ENCODE measurements around the gene MIS18BP1.
"Not testable (repeated sequence)": the region's sequence is repeated elsewhere in the genome, so short reads cannot be mapped to it uniquely, and the experiment has no call there.

MIS18BP1 gene

DNA sequence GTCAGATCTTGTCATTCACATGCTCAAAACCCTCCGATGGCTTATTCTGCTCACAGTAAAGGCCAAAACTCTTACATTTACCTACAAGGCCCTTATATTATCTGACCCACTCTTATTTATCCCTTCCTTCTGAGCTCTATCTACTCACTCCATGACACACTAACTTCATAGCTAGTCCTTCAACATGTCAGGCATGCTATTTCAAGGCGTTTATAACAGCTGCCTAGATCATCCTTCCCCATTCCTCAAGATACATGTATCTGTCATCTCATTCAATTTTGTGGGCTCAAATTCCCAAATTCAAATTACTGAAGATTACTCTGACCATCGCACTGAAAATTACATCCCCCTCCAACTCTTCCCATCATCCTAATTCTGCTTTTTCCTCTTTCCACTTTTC is 6.9 kb downstream of the MIS18BP1 start:
- DNase-seq (ENCODE audit: low read depth), result no peak

DNA sequence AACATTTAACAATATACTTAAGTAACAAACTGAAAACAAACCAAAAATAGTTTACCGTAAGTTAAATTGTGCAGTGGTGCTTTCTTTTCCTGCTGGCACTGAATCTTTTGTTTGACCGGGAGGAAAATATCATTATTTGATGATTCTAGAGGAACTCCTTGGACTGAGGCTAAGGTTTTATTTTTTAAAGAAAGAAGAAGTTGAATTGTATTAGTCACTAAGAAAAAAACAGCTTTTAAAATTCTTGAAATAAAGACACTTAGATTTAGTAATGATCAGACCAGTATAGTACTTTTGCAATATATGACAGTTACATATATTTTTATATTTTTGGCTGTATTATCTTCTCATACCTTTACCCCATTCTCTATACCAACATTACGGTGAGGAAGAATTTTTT is 10.3 kb downstream of the MIS18BP1 start:
- DNase-seq (ENCODE audit: low read depth), result no peak

DNA sequence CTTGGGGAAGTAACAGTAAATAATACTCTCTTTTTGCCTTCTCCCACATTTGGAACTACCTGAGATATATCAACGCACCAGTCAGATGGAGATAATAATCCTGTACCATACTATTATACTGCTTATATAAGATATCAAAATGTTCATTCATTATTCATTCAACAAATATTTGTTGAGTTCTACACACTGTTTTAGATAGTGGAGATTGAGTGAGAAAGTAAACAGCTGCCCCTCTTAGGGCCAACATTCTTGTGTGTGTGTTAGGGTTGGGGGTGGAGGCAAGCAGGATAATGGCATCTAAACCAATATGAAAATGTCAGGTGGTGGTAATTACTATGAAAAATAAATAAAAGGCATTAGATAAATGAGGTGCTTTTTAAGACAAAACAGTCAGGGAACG is 14.0 kb downstream of the MIS18BP1 start:
- DNase-seq (ENCODE audit: low read depth), result no peak

DNA sequence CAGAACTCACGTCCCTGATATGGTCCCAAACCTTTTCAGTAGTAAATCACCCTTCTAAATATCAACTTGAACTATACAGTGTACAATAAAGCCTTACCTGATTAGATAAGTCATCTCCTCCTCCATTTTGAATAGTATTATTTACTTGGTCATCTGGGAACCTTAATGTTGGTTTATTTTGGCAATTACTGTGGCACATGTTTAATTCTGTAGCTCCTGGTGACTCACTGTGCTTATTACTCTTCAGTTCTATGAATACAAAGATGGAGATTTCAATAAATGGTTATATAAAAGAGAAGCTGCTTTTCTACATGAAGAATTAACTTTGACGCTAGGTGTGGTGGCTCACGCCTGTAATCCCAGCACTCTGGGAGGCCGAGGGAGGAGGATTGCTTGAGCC is 25.4 kb downstream of the MIS18BP1 start:
- DNase-seq (ENCODE audit: low read depth), result no peak

DNA sequence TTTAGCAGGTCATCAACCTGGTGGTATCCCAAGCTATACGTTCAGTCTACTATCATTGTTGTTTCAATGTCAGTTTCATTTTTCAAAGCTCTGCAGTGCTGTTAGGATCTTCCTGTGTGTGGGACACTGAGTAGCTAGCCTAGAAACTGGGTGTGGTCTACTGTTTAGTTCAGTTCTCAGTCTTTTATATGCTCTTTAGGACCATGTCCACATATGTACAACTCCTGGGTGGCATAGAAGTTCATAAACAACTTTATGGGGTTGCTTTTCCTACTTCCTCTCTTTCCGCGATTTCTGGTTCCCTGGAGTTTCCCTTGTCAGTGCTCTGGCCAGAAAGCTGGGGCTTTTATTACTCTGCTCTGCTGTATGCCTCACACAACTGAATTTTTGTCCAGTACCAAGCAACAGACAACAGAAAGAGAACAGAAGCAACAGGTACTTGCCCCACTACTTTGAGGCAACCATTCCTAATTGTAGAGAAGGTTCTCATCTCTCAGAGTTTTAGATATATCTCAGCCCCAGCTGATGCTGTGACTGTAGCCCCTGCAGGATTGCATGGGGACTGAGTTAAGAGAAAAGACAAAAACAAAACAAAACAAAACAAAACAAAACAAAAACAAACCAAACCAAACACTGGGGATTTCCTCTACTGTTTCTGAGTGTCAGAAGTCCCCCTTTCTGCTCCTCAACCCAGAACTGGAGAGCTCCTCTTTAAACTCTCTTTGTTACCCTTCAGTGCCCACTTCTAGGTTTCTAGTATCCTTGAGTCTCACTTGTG is 30.3 kb downstream of the MIS18BP1 start:
- no peak for DNase-seq (ENCODE audit: low read depth)

DNA sequence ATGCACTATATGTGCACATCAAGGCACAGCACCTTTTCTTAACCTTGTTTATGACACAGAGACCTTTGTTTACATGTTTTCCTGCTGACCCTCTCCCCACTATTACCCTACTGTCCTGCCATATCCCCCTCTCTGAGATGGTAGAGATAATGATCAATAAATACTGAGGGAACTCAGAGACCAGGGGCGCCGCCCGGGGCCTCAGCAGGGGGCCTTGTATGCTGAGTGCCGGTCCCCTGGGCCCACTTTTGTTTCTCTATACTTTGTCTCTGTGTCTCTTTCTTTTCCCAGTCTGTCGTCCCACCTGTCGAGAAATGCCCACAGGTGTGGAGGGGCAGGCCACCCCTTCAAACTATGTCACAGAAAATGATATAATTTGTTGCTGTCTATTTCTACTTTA is 38.7 kb downstream of the MIS18BP1 start:
- not testable (repeated sequence) for DNase-seq (ENCODE audit: low read depth)

DNA sequence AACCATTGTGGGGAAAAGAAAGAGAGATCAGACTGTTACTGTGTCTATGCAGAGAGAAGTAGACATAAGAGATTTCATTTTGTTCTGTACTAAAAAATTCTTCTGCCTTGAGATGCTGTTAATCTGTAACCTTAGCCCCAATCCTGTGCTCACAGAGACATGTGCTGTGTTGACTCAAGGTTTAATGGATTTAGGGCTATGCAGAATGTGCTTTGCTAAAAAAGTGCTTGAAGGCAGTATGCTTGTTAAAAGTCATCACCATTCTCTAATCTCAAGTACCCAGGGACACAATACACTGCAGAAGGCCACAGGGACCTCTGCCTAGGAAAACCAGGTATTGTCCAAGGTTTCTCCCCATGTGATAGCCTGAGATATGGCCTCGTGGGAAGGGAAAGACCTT is 39.3 kb downstream of the MIS18BP1 start:
- DNase-seq (ENCODE audit: low read depth), result not testable (repeated sequence)

DNA sequence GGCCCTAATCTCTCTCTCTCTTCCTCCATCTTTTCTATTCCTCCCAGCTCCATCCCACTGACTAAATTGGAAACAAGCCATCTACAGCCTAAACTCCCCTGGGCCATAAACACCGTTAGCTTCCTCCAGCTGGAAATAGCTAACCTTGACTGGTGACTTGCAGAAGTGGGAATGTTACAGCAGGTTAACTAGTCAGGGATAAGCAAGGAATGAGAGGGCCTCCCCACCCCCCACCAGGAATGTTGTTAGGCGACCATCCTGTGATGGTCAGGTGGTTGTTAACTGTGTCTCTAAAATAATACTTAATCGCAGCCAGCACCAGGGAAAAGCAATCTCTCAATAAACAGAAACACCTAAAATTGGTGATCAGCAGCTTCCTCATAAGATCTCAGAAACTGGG is 40.8 kb downstream of the MIS18BP1 start:
- DNase-seq (ENCODE audit: low read depth), result no peak

DNA sequence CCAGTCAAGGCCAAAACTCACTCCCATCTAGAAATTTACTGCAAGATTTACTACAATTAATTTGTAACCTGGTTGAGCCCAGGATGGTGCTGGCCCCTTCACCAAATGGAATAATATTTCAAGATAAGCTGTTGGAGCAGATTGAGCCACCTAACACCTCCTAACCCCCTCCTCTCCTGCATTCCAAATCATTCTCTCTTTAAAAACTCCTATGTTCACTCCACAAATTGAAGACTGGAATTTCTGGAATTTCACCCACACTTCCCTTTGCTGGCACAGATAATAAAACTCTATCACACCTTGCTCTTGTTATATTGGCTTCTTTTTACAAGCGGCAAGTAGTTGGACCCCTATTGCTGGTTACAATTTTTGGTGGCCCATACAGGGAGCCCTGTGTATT is 41.7 kb downstream of the MIS18BP1 start:
- no peak for DNase-seq (ENCODE audit: low read depth)

DNA sequence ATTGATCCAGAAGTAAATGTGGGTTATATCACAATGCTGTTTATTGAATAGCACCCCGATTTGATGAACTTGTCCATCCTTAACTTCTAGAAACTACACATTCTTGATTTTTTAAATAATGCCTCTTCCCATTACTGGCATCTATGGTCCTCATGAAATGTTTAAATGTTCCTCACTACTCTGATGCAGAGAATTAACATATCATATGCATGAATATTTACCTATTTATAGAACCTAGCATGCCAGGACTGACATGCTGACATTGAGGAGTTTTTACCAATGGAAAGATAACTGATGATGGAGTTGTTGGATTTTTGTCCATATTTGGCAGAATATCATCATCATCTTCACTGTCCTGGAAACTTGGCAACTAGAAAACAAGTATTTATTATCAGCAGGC is 42.8 kb downstream of the MIS18BP1 start:
- DNase-seq (ENCODE audit: low read depth), result no peak

DNA sequence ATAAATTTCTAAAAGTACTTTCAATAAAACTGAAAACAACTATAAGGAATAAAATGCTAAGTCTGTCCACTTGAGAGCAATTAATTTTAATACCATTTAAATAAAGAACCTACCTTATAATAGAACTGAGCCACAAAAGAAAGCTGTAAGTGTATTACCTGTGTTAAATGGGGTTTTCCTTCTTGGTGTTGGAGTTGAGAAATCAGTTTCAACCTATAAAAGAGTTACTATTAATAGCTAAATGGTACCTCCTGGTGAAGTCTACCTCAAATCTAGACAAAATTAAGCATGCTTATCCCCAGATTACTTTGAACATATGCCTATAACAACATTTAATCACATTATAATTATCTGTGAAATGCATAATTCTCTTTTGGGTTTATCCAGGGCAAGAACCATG is 48.8 kb downstream of the MIS18BP1 start:
- no peak for DNase-seq (ENCODE audit: low read depth)

DNA sequence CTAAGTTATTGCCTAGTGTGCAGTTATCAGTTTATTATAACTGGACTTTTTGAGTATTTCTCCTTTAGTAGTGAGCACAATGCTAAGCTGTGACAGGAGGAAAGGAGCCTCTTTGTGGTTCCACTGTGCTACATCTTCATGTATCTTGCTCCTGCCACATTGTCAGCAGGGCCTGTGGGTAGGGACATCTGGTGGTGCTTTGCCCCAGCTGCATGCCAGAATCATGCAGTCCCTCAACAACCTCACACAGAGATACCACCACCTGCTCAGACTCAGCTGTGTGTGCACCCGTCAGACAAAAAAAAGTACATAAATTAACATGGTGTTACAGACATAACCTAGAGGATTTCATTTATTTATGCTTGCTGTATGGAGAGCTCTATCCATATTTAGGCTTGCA is 51.1 kb downstream of the MIS18BP1 start:
- no peak for DNase-seq (ENCODE audit: low read depth)

DNA sequence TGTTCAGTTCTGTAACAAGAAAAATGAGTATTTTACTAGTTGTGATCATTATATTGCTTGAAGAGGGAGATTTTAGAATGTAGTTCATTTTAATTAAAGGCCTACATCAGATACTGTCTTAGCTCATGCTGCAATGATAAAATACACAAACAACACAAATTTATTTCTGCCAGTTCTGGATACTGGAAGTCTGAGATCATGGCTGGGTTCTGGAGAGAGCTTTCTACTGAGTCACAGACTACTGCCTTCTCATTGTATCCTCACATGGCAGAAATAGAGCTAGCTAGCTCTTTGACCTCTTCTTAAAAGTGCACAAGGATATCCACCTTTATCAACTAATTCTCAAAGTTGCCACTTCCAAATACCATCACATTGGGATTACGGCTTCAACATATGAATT is 53.8 kb downstream of the MIS18BP1 start:
- peak; percentile 53 for DNase-seq (ENCODE audit: low read depth)

DNA sequence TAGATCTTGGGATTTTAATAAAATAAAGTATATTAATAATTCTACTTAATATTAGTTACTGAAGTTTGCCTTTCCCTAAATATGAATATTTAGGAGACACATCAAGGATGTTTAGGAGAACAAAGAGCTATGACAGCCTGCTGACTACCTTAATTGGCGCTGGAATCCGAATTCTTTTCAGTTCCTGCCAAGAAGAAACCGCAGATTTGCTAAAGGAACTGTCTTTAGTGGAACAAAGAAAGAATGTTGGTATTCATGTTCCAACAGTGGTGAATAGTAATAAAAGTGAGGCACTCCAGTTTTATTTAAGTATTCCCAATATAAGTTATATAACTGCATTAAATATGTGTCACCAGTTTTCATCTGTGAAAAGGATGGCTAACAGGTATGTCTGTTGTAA is 54.5 kb downstream of the MIS18BP1 start:
- no peak for DNase-seq (ENCODE audit: low read depth)

DNA sequence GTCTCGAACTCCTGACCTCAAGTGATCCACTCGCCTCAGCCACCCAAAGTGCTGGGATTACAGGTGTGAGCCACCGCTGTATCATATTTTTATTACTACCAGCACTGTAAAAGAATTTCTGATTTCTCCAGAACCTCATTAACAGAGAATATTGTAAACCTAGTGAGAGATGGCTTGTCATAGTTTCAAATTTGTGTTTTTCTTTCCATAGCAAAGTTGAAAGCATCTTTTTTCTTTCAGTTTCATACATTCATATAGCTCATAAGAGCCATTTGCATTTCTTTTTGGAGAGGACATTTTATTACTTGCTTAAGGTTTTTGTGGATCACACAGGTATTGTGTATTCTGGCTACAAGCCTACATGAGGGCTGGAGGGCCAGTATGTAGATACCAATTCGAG is 58.0 kb downstream of the MIS18BP1 start:
- no peak for DNase-seq (ENCODE audit: low read depth)

DNA sequence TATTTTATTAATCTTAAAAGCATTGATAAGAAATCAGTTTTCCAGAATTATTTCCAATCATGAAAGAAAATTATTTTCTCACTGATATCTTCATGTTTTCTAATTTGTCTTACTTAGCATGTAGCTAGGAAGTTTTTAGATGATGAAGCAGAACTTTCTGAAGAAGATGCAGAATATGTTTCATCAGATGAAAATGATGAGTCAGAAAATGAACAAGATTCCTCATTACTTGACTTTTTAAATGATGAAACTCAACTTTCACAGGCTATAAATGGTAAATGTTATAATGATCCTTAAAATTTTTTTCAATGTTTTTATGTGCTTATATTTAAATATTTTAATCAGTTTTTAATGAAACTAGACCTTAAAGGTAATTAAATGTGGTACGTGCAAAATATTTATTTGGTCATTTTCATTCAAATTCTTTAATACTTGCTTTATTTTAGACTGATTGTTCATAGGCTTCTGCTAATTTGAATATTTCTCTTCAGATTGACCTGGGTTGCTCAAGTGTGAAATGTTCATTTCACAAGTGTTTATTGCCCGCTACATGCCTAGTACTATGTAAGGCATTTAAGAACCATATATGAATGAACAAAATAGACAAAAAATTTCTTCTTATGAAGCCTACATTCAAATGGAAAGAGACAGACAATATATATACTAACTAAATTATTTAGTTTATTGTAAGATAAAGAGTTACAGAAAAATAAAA is 67.7 kb downstream of the MIS18BP1 start:
- DNase-seq (ENCODE audit: low read depth), result peak; percentile 10

DNA sequence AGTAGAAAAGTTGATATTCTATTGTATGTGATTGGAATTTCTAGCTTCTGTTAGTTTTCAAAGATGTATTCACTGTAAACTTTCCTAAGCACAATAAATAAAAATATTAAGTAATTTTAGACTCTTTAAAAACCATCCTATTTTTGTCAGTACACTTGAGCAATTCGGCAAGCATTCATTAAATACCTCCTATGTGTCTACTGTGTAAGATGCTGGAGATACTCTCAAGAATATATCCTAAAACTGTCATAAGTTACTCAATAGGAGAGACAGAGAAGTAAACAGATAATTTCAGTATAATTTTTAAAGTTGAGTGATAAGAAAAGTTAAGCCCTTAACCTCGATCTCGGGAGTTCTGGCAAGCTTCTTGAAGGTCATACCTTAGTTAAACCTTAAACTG is 71.2 kb downstream of the MIS18BP1 start:
- DNase-seq (ENCODE audit: low read depth), result no peak

DNA sequence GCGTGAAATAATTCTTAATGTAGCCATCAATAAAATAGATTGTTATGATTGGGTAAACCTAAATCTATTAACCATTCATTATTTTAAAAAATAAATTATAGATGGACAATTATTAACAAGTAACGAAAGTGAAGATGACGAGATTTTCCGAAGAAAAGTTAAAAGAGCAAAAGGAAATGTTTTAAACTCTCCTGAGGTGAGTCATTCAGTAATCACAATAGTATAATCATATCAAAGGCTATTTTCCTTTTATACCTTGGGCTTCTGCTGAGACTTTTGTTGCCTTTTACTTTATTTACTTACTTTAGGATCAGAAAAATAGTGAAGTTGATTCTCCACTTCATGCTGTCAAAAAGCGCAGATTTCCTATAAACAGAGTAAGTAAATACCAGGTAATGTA is 71.7 kb downstream of the MIS18BP1 start:
- DNase-seq (ENCODE audit: low read depth), result no peak

DNA sequence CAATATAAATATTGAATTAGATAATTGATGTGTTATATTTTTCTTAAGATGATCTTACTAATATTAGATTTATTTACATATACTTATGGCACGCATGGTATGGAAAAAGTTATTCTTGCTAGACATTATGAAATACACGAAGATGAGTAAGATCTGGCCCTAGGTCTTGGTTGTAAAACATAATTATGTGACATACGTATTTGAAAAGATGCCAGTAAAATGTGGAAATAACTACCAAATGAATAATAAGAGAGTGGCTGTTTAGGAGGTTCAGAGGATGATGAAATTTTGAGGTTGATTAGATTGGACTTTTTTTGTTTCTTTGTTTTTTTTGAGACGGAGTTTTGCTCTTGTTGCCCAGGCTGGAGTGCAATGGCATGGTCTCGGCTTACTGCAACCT is 75.9 kb downstream of the MIS18BP1 start:
- peak; percentile 39 for DNase-seq (ENCODE audit: low read depth)

DNA sequence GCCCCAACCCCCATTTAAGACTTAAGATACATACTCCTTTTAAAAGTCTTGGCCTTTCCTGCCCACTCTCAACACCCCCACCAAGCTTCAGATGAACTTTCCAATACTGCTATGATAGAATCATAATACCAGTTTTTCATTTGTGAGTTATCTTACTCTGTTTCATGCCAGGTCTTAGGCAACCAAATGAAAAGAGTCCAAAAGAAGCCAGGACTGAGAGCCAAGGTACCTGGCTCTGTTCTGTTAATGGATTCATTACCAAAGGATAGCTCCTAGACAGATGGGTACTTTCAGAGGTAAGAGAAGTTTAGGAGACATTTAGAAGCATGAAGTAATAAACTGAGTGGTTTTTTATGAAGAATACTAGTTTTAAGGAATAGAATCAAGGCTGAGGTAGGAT is 83.1 kb downstream of the MIS18BP1 start:
- no peak for DNase-seq (ENCODE audit: low read depth)

DNA sequence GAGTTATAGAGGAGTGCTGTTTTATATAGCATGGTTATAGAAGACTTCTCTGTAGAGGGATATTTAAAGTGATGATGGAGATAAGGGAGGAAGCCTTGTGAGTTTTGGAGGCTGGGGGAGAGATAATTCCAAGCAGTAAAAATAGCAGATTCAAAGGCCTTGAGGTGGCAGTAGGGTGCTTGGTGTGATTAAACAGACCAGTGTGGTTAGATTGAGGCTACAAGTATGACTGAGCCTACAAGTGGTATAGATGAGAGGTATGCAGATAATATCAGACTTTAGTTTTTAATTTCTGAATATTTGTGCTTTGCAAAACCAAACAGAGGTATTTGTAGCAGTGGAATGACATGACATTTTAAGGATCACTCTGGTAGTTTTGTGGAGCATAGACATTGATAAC is 96.9 kb downstream of the MIS18BP1 start:
- DNase-seq (ENCODE audit: low read depth), result no peak
